NB4 (cell line): Measurements from ENCODE around the gene ENTPD3.
A peak's percentile ranks its signal among the peaks of the same experiment; 100 is the strongest.

Experiments
- DNase-seq: peaks from one replicate; pipeline ENCODE4 v3.0.0; 2010; ENCODE audit warnings: low read depth
- H3K4me3 ChIP-seq: one replicate; pipeline ENCODE4 v1.5.1; 2011; ENCODE audit warnings: mild to moderate bottlenecking, low read depth, low read length, moderate library complexity
- CTCF ChIP-seq: IDR thresholded peaks from one replicate; pipeline ENCODE4 v1.5.1; 2012; ENCODE audit warnings: low read depth, low read length
- MYC ChIP-seq: IDR thresholded peaks from 2 replicates; pipeline ENCODE4 v1.6.1; 2011; ENCODE audit warnings: low read depth, low read length
- POLR2A ChIP-seq: IDR thresholded peaks from 2 replicates; pipeline ENCODE4 v1.6.1; 2011; ENCODE audit warnings: mild to moderate bottlenecking; ENCODE audit not compliant: insufficient read length; ENCODE audit errors: extremely low read depth
- TF ChIP-seq, protein P1 (sequence below): IDR thresholded peaks from 2 replicates; pipeline ENCODE4 v1.6.1; 2011; ENCODE audit warnings: low read depth, low read length

Gene ENTPD3

GRCh38 chr3:40476478-40477470 is 89.8 kb downstream of the ENTPD3 start, which contains the start of gene ZNF619:
ZNF619 (plus strand) TSS chr3:40477122; CDS start chr3:40477980, 858 bp downstream.
- H3K4me3 ChIP-seq = peak within 1 kb of the TSS; percentile 88
- DNase-seq = peak; percentile 76
- TF ChIP-seq CTCF = no peak
- no peak for TF ChIP-seq MYC
- TF ChIP-seq, protein P1, sequence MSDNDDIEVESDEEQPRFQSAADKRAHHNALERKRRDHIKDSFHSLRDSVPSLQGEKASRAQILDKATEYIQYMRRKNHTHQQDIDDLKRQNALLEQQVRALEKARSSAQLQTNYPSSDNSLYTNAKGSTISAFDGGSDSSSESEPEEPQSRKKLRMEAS = no peak
- peak; percentile 27 for TF ChIP-seq POLR2A

- DNase-seq = peak; percentile 41
- TF ChIP-seq MYC (no peak), CTCF (no peak), POLR2A (no peak)
- TF ChIP-seq, protein P1 = no peak
Measured at GRCh38 chr3:40477666-40478065, 90.7 kb downstream of the ENTPD3 start.

More at GRCh38 chr3:40477666-40478065, 90.7 kb downstream of the ENTPD3 start:
- H3K4me3 ChIP-seq = peak overlapping the region; percentile 88
